Testis (tissue), 5 donors: ENCODE results near the gene RMI2. TPM values are rescaled to one million over a fixed set of nuclear protein-coding genes. Genes with fewer than 3 reads are reported as not detected.

ENCODE experiments used
- DNase-seq: peaks from one replicate; pipeline ENCODE4 v3.0.0-alpha.2; 2019
- H3K27ac ChIP-seq, 2 donors: fragments of 200-600 bp; sonication (generic); one replicate each; pipeline ENCODE4 v1.5.1; 2019
- H3K27me3 ChIP-seq: fragments of 200-600 bp; sonication (generic); one replicate; pipeline ENCODE4 v1.5.1; 2019
- H3K36me3 ChIP-seq: fragments of 200-600 bp; sonication (generic); one replicate; pipeline ENCODE4 v1.5.1; 2017; ENCODE audit warnings: low read depth; ENCODE audit errors: missing control alignments
- H3K4me1 ChIP-seq: fragments of 200-600 bp; sonication (generic); one replicate; pipeline ENCODE4 v1.5.1; 2019
- H3K4me3 ChIP-seq, 2 donors: fragments of 200-600 bp; sonication (generic); one replicate each; pipeline ENCODE4 v1.5.1; 2017 to 2019
- H3K9me3 ChIP-seq: fragments of 200-600 bp; sonication (generic); one replicate; pipeline ENCODE4 v1.5.1; 2017
- CTCF ChIP-seq, 3 experiments: fragments of 450-650 bp in 2 of 3; fragments of 200-600 bp in 1 of 3; sonication (generic) in 1 of 3; IDR thresholded peaks; one replicate each; pipeline ENCODE4 v1.5.1; 2016 to 2019; ENCODE audit warnings: antibody characterized with exemption in 3 of 3, mild to moderate bottlenecking in 2 of 3, moderate library complexity in 1 of 3
- POLR2A ChIP-seq: fragments of 450-650 bp; IDR thresholded peaks from one replicate; pipeline ENCODE4 v1.6.1; 2017; ENCODE audit warnings: antibody characterized with exemption, mild to moderate bottlenecking, moderate library complexity
- WGBS, 2 donors: methylation state at CpG; one replicate each; pipeline ENCODE4 v1.1.5; 2018; 5-methylcytosine and 5-hydroxymethylcytosine counted together
- intact Hi-C: fragments of 100-400 bp; cut with DNase I; formaldehyde crosslinking; loops from one replicate; pipeline ENCODE4 v1.15.1; 2023; ENCODE audit warnings: low total_unique reads
- long read RNA-seq, 2 donors: transcript quantifications; one replicate each; lab custom pipeline, GENCODE V29; 2026
- polyA plus RNA-seq: library from polyadenylated mRNA; stranded (reverse); fragments of 350-450 nt; fragmentation: Illumina TruSeq; extraction: RNeasy Lipid Tissue Mini Kit (QIAGEN cat#74804); gene quantifications from one replicate; pipeline ENCODE4 v1.2.3, GENCODE V29; 2014; ENCODE audit warnings: low read depth, low replicate concordance; ENCODE audit not compliant: insufficient read depth
- total RNA-seq, 2 donors: library from RNA; depleted of rRNA; stranded (reverse); fragments of >200 nt; gene quantifications; one replicate each; pipeline ENCODE4 v1.2.3, GENCODE V29; 2016

Gene RMI2
- 10 to 100 TPM; 26.7 to 30.6 TPM for total RNA-seq
- 21.5 TPM for polyA plus RNA-seq
- long read RNA-seq, donor 1, transcript RMI2-201 (2 exons, 1,457 nt): major isoform, 17 of 49 reads
- long read RNA-seq, donor 1, partial matches to known transcripts: 32 of 49 reads
- long read RNA-seq, donor 1, other reads (novel, unspliced or antisense): 0 of 49 reads
- long read RNA-seq, donor 2, transcript RMI2-201 (2 exons, 1,457 nt): major isoform, 10 of 11 reads
- long read RNA-seq, donor 2, partial matches to known transcripts: 0 of 11 reads
- long read RNA-seq, donor 2, other reads (novel, unspliced or antisense): 0 of 11 reads

DNA sequence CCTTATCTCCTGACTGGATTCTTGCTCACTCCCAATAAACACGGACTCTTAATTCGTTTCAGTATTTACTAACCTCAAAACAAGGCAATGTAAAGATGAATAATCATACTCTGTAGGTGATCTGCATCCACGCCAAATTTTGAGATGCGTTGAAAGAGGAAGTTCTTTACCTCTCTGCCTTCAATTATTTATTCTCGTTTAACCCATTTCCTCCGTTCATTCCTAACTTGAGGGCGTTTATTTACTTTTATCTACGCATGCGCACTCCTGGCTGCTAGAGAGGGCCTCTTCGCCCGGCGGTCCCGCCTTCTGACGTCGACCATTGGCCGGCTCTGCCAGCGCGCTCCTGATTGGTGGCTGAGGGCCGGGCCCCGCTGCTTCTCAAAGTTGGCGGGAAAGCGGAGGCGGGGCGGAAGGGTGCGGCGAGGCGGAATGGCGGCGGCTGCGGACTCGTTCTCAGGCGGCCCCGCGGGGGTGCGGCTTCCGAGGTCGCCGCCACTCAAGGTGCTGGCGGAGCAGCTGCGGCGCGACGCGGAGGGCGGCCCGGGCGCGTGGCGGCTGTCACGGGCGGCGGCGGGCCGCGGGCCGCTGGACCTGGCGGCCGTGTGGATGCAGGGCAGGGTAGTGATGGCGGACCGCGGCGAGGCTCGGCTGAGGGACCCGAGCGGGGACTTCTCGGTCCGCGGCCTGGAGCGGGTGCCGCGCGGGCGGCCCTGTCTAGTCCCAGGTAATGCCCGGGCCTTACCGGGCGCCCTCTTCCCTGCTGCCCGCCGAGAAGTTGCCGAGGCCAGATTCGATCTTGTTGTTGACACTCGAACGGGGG is at the start of gene RMI2:
Gene RMI2 (plus strand): TSS at position 420 of the 823 bp plus-strand sequence. CDS start 13 bp downstream, at position 433.
- Histone ChIP-seq H3K4me1 (peaks cover 9% of the 10 kb centered on the region), H3K36me3 (no peaks in the 10 kb centered on the region), H3K27me3 (no peaks in the 10 kb centered on the region), H3K27ac (no peak within 1 kb of the TSS), H3K9me3 (no peaks in the 10 kb centered on the region), H3K4me3 (peak within 1 kb of the TSS; percentile 61 to 77)
- DNase-seq: peak; percentile 97
- TF ChIP-seq CTCF (IDR thresholded peaks at IDR 0.05) (peak in 1 of 3 experiments; percentile 4), POLR2A (no peak)
- intact Hi-C loops: no loop called here
- WGBS, 2 donors: 1% methylated on average over 25 to 55 of the region's 82 CpGs

- no peaks in the 10 kb centered on the region for H3K36me3 ChIP-seq
- no peaks in the 10 kb centered on the region for H3K9me3 ChIP-seq
- intact Hi-C loops: no loop called here
- H3K27me3 ChIP-seq: no peaks in the 10 kb centered on the region
- peaks cover 13% of the 10 kb centered on the region for H3K4me1 ChIP-seq
- DNase-seq: no peak
- no peak overlapping the region for H3K27ac ChIP-seq
- WGBS, 2 donors: 92 to 93% methylated on average over 4 of the region's 4 CpGs
- H3K4me3 ChIP-seq: no peak overlapping the region
- TF ChIP-seq POLR2A (no peak), CTCF (IDR thresholded peaks at IDR 0.05) (no peak)
These were observed 49.6 kb upstream of the RMI2 start for GRCh38 chr16:11295672-11296071.

DNA sequence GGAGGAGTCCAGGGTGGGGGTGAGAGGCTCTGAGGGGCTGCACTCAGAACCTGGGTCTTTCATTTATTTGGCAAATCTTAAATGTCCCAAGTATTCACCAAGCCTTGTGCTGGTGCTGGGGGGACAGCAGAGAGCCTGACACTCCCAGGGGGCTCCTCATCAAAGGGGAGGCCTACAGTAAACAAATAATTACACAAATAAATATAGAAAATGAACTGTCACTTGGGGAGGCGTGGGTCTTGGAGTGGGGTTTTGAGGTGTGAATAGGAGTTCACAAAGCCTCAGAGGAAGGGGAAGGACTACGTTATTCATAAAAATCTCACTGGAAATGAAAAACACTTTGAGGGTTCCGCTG is 48.9 kb upstream of the RMI2 start:
- TF ChIP-seq CTCF (IDR thresholded peaks at IDR 0.05): no peak
- no peak for TF ChIP-seq POLR2A
- Histone ChIP-seq H3K4me1 (peaks cover 13% of the 10 kb centered on the region), H3K9me3 (no peaks in the 10 kb centered on the region), H3K4me3 (no peak overlapping the region), H3K27me3 (no peaks in the 10 kb centered on the region), H3K36me3 (no peaks in the 10 kb centered on the region), H3K27ac (no peak overlapping the region)
- WGBS, 2 donors: 66 to 85% methylated on average over 3 of the region's 3 CpGs
- no peak for DNase-seq
- intact Hi-C loops: no loop called here

DNA sequence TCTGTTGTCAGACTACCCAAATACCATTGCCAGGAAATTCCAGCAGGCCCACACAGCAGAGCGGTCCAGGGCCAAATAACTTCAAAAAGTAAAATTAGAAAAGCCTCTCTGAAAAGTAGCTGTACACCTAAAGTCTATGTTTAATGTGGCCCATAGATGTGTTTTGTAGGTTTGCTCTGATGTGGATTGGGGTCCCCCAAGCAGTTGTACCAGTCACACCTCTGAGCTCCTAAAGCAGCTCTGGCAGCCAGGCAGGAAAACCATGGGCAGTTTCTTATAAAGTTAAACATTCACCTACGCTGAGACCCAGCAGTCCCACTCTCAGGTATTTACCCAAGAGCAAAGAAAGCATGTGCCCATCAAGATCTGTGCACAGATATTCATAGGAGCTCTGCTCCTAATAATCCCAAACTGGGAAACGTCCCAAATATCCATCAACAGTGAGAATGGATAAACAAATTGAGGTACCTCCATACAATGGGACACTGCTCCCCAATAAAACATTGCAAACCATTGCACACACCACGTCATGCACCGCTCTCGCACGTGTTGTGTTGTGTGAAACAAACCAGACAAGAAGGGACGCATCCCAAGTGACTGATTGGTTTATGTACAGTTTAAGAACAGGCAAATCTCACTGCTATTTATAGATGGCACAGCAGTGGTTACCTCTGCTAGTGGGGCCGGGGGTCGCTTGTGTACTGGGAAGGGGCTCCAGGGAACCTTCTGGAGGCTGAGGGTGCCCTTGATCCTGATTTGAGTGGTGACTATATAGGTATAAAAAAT is 48.4 kb upstream of the RMI2 start:
- 62 to 65% methylated on average over 10 of the region's 10 CpGs for WGBS, 2 donors
- TF ChIP-seq POLR2A (no peak), CTCF (IDR thresholded peaks at IDR 0.05) (no peak)
- intact Hi-C loops: no loop called here
- Histone ChIP-seq H3K4me3 (no peak overlapping the region), H3K27me3 (no peaks in the 10 kb centered on the region), H3K27ac (no peak overlapping the region), H3K4me1 (peaks cover 16% of the 10 kb centered on the region), H3K9me3 (no peaks in the 10 kb centered on the region), H3K36me3 (no peaks in the 10 kb centered on the region)
- DNase-seq: no peak
